Keratinocyte (primary cell): Measurements from ENCODE around the gene STAG1. TPM values are rescaled to one million over a fixed set of nuclear protein-coding genes. Genes with fewer than 3 reads are reported as not detected.

Source experiments
- DNase-seq: peaks from one replicate; pipeline ENCODE4 v3.0.0-alpha.2; 2011; ENCODE audit warnings: low read depth, missing footprints, low spot score
- FAIRE-seq: peaks from 2 replicates; lab custom pipeline; 2011; peaks lifted over from hg19 to GRCh38; lab: Jason Lieb, UNC
- H2AFZ ChIP-seq: 2 replicates; pipeline ENCODE4 v1.6.0; 2012; ENCODE audit warnings: low read length, control low read depth, inconsistent platforms; ENCODE audit not compliant: control insufficient read depth
- H3K27ac ChIP-seq: 2 replicates; pipeline ENCODE4 v1.5.1; 2011; ENCODE audit warnings: low read length; ENCODE audit not compliant: control insufficient read depth, insufficient read depth
- H3K27me3 ChIP-seq: 3 replicates; pipeline ENCODE4 v1.6.0; 2011; ENCODE audit warnings: low read length; ENCODE audit not compliant: control insufficient read depth, insufficient read depth; ENCODE audit errors: extremely low read depth
- H3K36me3 ChIP-seq, 2 experiments: 2 replicates in 1 of 2; 3 replicates in 1 of 2; pipeline ENCODE4 v1.5.1; 2011; ENCODE audit warnings: low read length in 2 of 2, mild to moderate bottlenecking in 1 of 2; ENCODE audit not compliant: control insufficient read depth in 2 of 2, insufficient read depth in 2 of 2; ENCODE audit errors: extremely low read depth in 1 of 2
- H3K4me1 ChIP-seq: 3 replicates; pipeline ENCODE4 v1.5.1; 2011; ENCODE audit warnings: low read length; ENCODE audit not compliant: control insufficient read depth, insufficient read depth; ENCODE audit errors: extremely low read depth
- H3K4me2 ChIP-seq: 3 replicates; pipeline ENCODE4 v1.6.0; 2011; ENCODE audit warnings: low read depth, low read length; ENCODE audit not compliant: control insufficient read depth, insufficient read depth; ENCODE audit errors: extremely low read depth
- H3K4me3 ChIP-seq, 3 experiments: fragments of 200-600 bp in 1 of 3; sonication (generic) in 1 of 3; 2 replicates in 2 of 3; 3 replicates in 1 of 3; pipeline ENCODE4 v1.5.1; 2011 to 2016; ENCODE audit warnings: low read length in 3 of 3, mild to moderate bottlenecking in 3 of 3, control low read depth in 2 of 3, inconsistent platforms in 1 of 3, low read depth in 1 of 3, mixed read lengths in 1 of 3, mixed run types in 1 of 3, moderate library complexity in 1 of 3; ENCODE audit not compliant: control insufficient read depth in 2 of 3, insufficient read depth in 2 of 3; ENCODE audit errors: extremely low read depth in 1 of 3
- H3K79me2 ChIP-seq: 2 replicates; pipeline ENCODE4 v1.6.0; 2012; ENCODE audit warnings: low read length; ENCODE audit not compliant: control insufficient read depth, insufficient read depth
- H3K9ac ChIP-seq: 3 replicates; pipeline ENCODE4 v1.6.0; 2011; ENCODE audit warnings: low read length; ENCODE audit not compliant: control insufficient read depth, insufficient read depth; ENCODE audit errors: extremely low read depth
- H3K9me1 ChIP-seq: 3 replicates; pipeline ENCODE4 v1.6.0; 2011; ENCODE audit warnings: low read length; ENCODE audit not compliant: control insufficient read depth, insufficient read depth; ENCODE audit errors: extremely low read depth
- H3K9me3 ChIP-seq: 2 replicates; pipeline ENCODE4 v1.5.1; 2012; ENCODE audit warnings: low read depth, low read length; ENCODE audit not compliant: control insufficient read depth
- H4K20me1 ChIP-seq: 3 replicates; pipeline ENCODE4 v1.6.0; 2011; ENCODE audit warnings: low read length; ENCODE audit not compliant: control insufficient read depth, insufficient read depth; ENCODE audit errors: extremely low read depth
- EZH2 ChIP-seq: IDR thresholded peaks from one replicate; pipeline ENCODE4 v1.6.1; 2012; ENCODE audit warnings: inconsistent platforms, mild to moderate bottlenecking, low read length, moderate library complexity
- dilution Hi-C: fragments of 300-500 bp; cut with MboI; formaldehyde crosslinking; loops from one replicate; pipeline ENCODE4 v1.7.0; 2020; ENCODE audit warnings: low sequenced_read_pairs; ENCODE audit not compliant: extremely low pct_ligation_motif_present
- polyA plus RNA-seq, 5 experiments: library from polyadenylated mRNA; depleted of rRNA in 3 of 5; stranded (reverse) in 3 of 5; stranded (forward) in 1 of 5; unstranded in 1 of 5; fragments of >200 nt; gene quantifications; 1 replicate in 1 of 5; 2 replicates in 3 of 5; 3 replicates in 1 of 5; pipeline versions ENCODE4 v1.2.1 to v1.2.3, GENCODE V29; 2011 to 2012; ENCODE audit warnings: missing spikeins in 2 of 5, low read depth in 1 of 5, low replicate concordance in 1 of 5
- TF ChIP-seq, protein P1 (sequence below), 3 experiments: IDR thresholded peaks in 1 of 3; conservative IDR thresholded peaks in 1 of 3; optimal IDR thresholded peaks in 1 of 3; 2 replicates in 2 of 3; 3 replicates in 1 of 3; pipeline versions ENCODE3 to v1.5.1; 2011; ENCODE audit warnings: low read length in 3 of 3, mild to moderate bottlenecking in 3 of 3, moderate library complexity in 2 of 3, control low read depth in 1 of 3, inconsistent platforms in 1 of 3; ENCODE audit not compliant: insufficient read depth in 2 of 3; ENCODE audit errors: extremely low read depth in 1 of 3

The STAG1 gene
- polyA plus RNA-seq, 1 donor (not counting 4 experiments of a cell fraction or from before 2014, with no cell fraction given): 11.8 TPM

DNA sequence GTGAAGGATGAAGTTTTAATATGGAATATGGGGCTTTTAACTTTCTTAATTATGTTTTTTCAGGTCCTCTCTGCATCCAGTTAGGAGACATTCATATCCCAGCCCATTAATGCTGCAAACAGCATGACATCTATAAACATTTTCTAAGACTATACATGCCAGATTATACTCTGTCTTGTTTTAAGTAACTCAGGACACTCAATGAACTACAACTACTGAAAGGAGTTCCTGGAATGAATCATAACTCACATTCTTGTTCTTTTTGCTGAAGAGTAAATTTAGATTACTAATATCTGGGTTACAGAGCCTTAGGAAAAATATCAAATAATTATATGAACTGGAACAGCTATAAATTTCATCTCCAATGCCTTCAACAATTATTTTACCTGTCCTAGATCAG lies 167.4 kb downstream of the STAG1 start:
- no peaks in the 10 kb centered on the region for H3K9me3 ChIP-seq
- no peaks in the 10 kb centered on the region for H3K9me1 ChIP-seq
- H3K36me3 ChIP-seq: no peaks in the 10 kb centered on the region
- H3K9ac ChIP-seq: no peak overlapping the region
- dilution Hi-C loops: no loop called here
- H4K20me1 ChIP-seq: no peaks in the 10 kb centered on the region
- no peaks in the 10 kb centered on the region for H3K4me1 ChIP-seq
- no peak overlapping the region for H3K4me3 ChIP-seq
- H3K4me2 ChIP-seq: no peak overlapping the region
- H3K27ac ChIP-seq: no peak overlapping the region
- DNase-seq (no peak), FAIRE-seq (no peak)
- TF ChIP-seq, protein P1, sequence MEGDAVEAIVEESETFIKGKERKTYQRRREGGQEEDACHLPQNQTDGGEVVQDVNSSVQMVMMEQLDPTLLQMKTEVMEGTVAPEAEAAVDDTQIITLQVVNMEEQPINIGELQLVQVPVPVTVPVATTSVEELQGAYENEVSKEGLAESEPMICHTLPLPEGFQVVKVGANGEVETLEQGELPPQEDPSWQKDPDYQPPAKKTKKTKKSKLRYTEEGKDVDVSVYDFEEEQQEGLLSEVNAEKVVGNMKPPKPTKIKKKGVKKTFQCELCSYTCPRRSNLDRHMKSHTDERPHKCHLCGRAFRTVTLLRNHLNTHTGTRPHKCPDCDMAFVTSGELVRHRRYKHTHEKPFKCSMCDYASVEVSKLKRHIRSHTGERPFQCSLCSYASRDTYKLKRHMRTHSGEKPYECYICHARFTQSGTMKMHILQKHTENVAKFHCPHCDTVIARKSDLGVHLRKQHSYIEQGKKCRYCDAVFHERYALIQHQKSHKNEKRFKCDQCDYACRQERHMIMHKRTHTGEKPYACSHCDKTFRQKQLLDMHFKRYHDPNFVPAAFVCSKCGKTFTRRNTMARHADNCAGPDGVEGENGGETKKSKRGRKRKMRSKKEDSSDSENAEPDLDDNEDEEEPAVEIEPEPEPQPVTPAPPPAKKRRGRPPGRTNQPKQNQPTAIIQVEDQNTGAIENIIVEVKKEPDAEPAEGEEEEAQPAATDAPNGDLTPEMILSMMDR (optimal IDR thresholded peaks at IDR 0.05 in 1 of 3, IDR thresholded peaks at IDR 0.05 in 1 of 3, conservative IDR thresholded peaks at IDR 0.05 in 1 of 3; ENCODE audit: extremely low read depth in 1 of 3, insufficient read depth in 2 of 3, low read length in 3 of 3): no peak
- TF ChIP-seq EZH2: no peak
- H3K79me2 ChIP-seq: no peaks in the 10 kb centered on the region
- H2AFZ ChIP-seq: no peak overlapping the region
- H3K27me3 ChIP-seq: no peaks in the 10 kb centered on the region

DNA sequence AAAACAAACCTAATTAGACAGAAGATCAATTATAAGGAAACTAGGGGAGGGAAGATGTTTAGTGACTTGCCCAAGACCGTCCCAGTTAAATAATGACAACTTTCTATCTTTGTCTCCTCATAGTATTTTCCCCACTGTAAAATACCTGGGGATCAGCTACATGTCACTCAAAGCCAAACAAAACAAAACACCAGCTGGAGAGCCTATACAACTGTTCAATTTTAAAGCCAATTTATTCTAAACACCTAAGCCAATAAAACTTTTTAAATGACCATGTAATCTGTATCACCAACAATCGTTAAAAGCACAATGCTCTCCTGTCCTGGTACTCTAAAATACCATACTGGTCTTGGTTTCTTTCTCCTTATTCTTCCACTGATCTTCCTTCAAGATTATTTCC lies 168.4 kb downstream of the STAG1 start:
- H3K4me1 ChIP-seq: no peaks in the 10 kb centered on the region
- dilution Hi-C loops: no loop called here
- no peak for TF ChIP-seq EZH2
- TF ChIP-seq, protein P1 (optimal IDR thresholded peaks at IDR 0.05 in 1 of 3, IDR thresholded peaks at IDR 0.05 in 1 of 3, conservative IDR thresholded peaks at IDR 0.05 in 1 of 3; ENCODE audit: extremely low read depth in 1 of 3, insufficient read depth in 2 of 3, low read length in 3 of 3): no peak
- no peaks in the 10 kb centered on the region for H4K20me1 ChIP-seq
- no peaks in the 10 kb centered on the region for H3K27me3 ChIP-seq
- no peak overlapping the region for H3K27ac ChIP-seq
- DNase-seq (no peak), FAIRE-seq (no peak)
- H3K36me3 ChIP-seq: no peaks in the 10 kb centered on the region
- no peaks in the 10 kb centered on the region for H3K79me2 ChIP-seq
- no peaks in the 10 kb centered on the region for H3K9me3 ChIP-seq
- H3K4me3 ChIP-seq: no peak overlapping the region
- H3K9ac ChIP-seq: no peak overlapping the region
- no peak overlapping the region for H3K4me2 ChIP-seq
- no peaks in the 10 kb centered on the region for H3K9me1 ChIP-seq
- no peak overlapping the region for H2AFZ ChIP-seq
